Panc1 (cell line): Measurements from ENCODE around the gene ZNF804B. TPM values are rescaled to one million over a fixed set of nuclear protein-coding genes. Genes with fewer than 3 reads are reported as not detected.

Experiments used
- ATAC-seq: fragments of 200-7000 bp; cut with Tn5 transposase; 2 replicates; pipeline ENCODE4 v1.9.1; 2020; ENCODE audit warnings: mild to moderate bottlenecking, moderate library complexity
- BruUV-seq: library from RNA; stranded (reverse); fragments of 400-500 nt; replicated peaks from 2 replicates; lab custom pipeline; 2021; lab: Mats Ljungman, UMichigan
- CTCF ChIA-PET: fragments of 300-600 bp; sonication (Branson Sonifier 250); formaldehyde crosslinking; loops from one replicate; lab custom pipeline; 2022; ENCODE audit warnings: antibody characterized with exemption; lab: Charles Lee
- POLR2A ChIA-PET: fragments of 300-600 bp; sonication (Branson Sonifier 250); formaldehyde crosslinking; loops from one replicate; lab custom pipeline; 2022; ENCODE audit warnings: antibody characterized with exemption; lab: Charles Lee
- DNase-seq: peaks from one replicate; pipeline ENCODE4 v3.0.0-alpha.2; 2010; ENCODE audit warnings: low read depth, low spot score
- H3K27ac ChIP-seq: 2 replicates; pipeline ENCODE4 v1.5.1; 2011; ENCODE audit warnings: mild to moderate bottlenecking, low read length, inconsistent platforms
- H3K27me3 ChIP-seq: fragments of 200-500 bp; sonication (Bioruptor generic); 2 replicates; pipeline ENCODE4 v1.6.0; 2014; ENCODE audit warnings: low read length, inconsistent platforms; ENCODE audit not compliant: control insufficient read depth, insufficient read depth
- H3K36me3 ChIP-seq: fragments of 200-500 bp; sonication (Bioruptor generic); 2 replicates; pipeline ENCODE4 v1.5.1; 2014; ENCODE audit warnings: inconsistent platforms, mild to moderate bottlenecking, low read length, moderate library complexity; ENCODE audit not compliant: control insufficient read depth, insufficient read depth
- H3K4me1 ChIP-seq: 2 replicates; pipeline ENCODE4 v1.5.1; 2011; ENCODE audit warnings: inconsistent platforms, mild to moderate bottlenecking, low read length, moderate library complexity; ENCODE audit not compliant: control insufficient read depth, insufficient read depth
- H3K4me3 ChIP-seq, 2 experiments: 2 replicates each; pipeline ENCODE4 v1.5.1; 2011 to 2012; ENCODE audit warnings: low read depth in 2 of 2, low read length in 2 of 2, mild to moderate bottlenecking in 2 of 2, inconsistent platforms in 1 of 2, moderate library complexity in 1 of 2
- H3K9me3 ChIP-seq: fragments of 200-500 bp; sonication (Bioruptor generic); 2 replicates; pipeline ENCODE4 v1.5.1; 2014; ENCODE audit warnings: low read depth, mild to moderate bottlenecking, inconsistent platforms, low read length, moderate library complexity; ENCODE audit not compliant: control insufficient read depth, insufficient read depth
- CTCF ChIP-seq: fragments of 450-650 bp; IDR thresholded peaks from 2 replicates; pipeline ENCODE4 v1.5.1; 2017; ENCODE audit warnings: mild to moderate bottlenecking
- POLR2AphosphoS5 ChIP-seq: IDR thresholded peaks from 2 replicates; pipeline ENCODE4 v1.6.1; 2012; ENCODE audit warnings: mild to moderate bottlenecking, low read depth, low read length, moderate library complexity
- SIN3A ChIP-seq: IDR thresholded peaks from 2 replicates; pipeline ENCODE4 v1.6.1; 2012; ENCODE audit warnings: low read depth, mild to moderate bottlenecking, low read length, moderate library complexity, borderline replicate concordance; ENCODE audit not compliant: insufficient read depth
- TCF7L2 ChIP-seq: IDR thresholded peaks from 2 replicates; pipeline ENCODE4 v1.6.1; 2011; ENCODE audit warnings: mild to moderate bottlenecking, low read depth, low read length, inconsistent platforms
- in situ Hi-C: cut with HindIII; loops from 2 replicates; pipeline ENCODE4 v1.10.0; 2016; ENCODE audit warnings: low sequenced_read_pairs, low pct_unique_long_range_greater_than_20kb
- intact Hi-C: fragments of 100-400 bp; cut with micrococcal nuclease; formaldehyde crosslinking; loops from one replicate; pipeline ENCODE4 v1.10.0; 2022; ENCODE audit not compliant: unreplicated experiment
- total RNA-seq: library from RNA; stranded (reverse); gene quantifications from one replicate; pipeline ENCODE4 v1.2.1, GENCODE V29; 2021; ENCODE audit not compliant: unreplicated experiment
- TF ChIP-seq, protein P1 (sequence below), 2 experiments: IDR thresholded peaks; 2 replicates each; pipeline ENCODE4 v1.6.1; 2011 to 2012; ENCODE audit warnings: low read depth in 2 of 2, control low read depth in 1 of 2, low read length in 1 of 2, mild to moderate bottlenecking in 1 of 2, moderate library complexity in 1 of 2; ENCODE audit not compliant: insufficient read depth in 1 of 2

Gene ZNF804B
- total RNA-seq, 1 experiment from 2014 or later: not detected

DNA sequence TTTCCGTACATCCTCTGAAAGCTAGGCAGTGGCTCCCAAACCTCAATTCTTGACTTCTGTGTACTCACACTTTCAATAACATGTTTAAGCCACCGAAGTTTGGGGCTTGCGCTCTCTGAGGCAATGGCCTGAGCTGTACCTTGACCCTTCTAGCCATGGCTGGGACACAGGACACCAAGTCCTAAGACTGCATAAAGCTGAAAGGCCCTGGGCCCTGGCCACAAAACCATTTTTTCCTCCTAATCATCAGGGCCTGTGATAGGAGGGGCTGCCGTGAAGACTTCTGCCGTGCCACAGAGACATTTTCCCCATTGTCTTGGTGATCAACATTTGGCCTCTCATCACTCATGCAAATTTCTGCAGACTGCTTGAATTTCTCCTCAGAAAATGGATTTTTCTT, 252.5 kb downstream of the ZNF804B start:
- Histone ChIP-seq H3K27ac (no peak overlapping the region), H3K36me3 (no peaks in the 10 kb centered on the region), H3K4me1 (no peaks in the 10 kb centered on the region), H3K27me3 (no peaks in the 10 kb centered on the region), H3K4me3 (no peak overlapping the region), H3K9me3 (no peaks in the 10 kb centered on the region)
- ChIA-PET CTCF (no interaction called here), POLR2A (no interaction called here)
- no TSS peak for BruUV-seq
- TF ChIP-seq POLR2AphosphoS5 (no peak), TCF7L2 (no peak), SIN3A (no peak), CTCF (no peak)
- TF ChIP-seq, protein P1, sequence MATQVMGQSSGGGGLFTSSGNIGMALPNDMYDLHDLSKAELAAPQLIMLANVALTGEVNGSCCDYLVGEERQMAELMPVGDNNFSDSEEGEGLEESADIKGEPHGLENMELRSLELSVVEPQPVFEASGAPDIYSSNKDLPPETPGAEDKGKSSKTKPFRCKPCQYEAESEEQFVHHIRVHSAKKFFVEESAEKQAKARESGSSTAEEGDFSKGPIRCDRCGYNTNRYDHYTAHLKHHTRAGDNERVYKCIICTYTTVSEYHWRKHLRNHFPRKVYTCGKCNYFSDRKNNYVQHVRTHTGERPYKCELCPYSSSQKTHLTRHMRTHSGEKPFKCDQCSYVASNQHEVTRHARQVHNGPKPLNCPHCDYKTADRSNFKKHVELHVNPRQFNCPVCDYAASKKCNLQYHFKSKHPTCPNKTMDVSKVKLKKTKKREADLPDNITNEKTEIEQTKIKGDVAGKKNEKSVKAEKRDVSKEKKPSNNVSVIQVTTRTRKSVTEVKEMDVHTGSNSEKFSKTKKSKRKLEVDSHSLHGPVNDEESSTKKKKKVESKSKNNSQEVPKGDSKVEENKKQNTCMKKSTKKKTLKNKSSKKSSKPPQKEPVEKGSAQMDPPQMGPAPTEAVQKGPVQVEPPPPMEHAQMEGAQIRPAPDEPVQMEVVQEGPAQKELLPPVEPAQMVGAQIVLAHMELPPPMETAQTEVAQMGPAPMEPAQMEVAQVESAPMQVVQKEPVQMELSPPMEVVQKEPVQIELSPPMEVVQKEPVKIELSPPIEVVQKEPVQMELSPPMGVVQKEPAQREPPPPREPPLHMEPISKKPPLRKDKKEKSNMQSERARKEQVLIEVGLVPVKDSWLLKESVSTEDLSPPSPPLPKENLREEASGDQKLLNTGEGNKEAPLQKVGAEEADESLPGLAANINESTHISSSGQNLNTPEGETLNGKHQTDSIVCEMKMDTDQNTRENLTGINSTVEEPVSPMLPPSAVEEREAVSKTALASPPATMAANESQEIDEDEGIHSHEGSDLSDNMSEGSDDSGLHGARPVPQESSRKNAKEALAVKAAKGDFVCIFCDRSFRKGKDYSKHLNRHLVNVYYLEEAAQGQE (IDR thresholded peaks at IDR 0.05; ENCODE audit: insufficient read depth in 1 of 2, low read depth in 2 of 2, low read length in 1 of 2): no peak
- DNase-seq (no peak), ATAC-seq (no peak)
- intact Hi-C loops (no loop called here), in situ Hi-C loops (no loop called here)

GRCh38 chr7:89017695-89018094, 258.2 kb downstream of the ZNF804B start:
- intact Hi-C loops (no loop called here), in situ Hi-C loops (no loop called here)
- POLR2A ChIA-PET: no interaction called here
- Histone ChIP-seq H3K27ac (no peak overlapping the region), H3K4me1 (no peaks in the 10 kb centered on the region), H3K36me3 (no peaks in the 10 kb centered on the region), H3K27me3 (no peaks in the 10 kb centered on the region), H3K9me3 (peaks cover 4% of the 10 kb centered on the region; the same call in 1 of the 2 replicates), H3K4me3 (no peak overlapping the region)
- CTCF ChIA-PET: no interaction called here
- ATAC-seq (no peak), DNase-seq (no peak)
- TF ChIP-seq POLR2AphosphoS5 (no peak), SIN3A (no peak), TCF7L2 (no peak), CTCF (no peak)
- TF ChIP-seq, protein P1 (IDR thresholded peaks at IDR 0.05; ENCODE audit: insufficient read depth in 1 of 2, low read depth in 2 of 2, low read length in 1 of 2): no peak
- BruUV-seq: no TSS peak
